HG02885 (cell line): ENCODE measurements around the gene WDR88.
"Not testable (repeated sequence)": the region's sequence is repeated elsewhere in the genome, so short reads cannot be mapped to it uniquely, and the experiment has no call there.

Experiments used
- ATAC-seq: cut with Tn5 transposase; IDR thresholded peaks from one replicate; pipeline ENCODE4 v1.9.1; 2021; ENCODE audit warnings: mild to moderate bottlenecking; ENCODE audit not compliant: unreplicated experiment, poor library complexity

Gene WDR88

GRCh38 chr19:33208371-33208895, 76.5 kb downstream of the WDR88 start:
- no peak for ATAC-seq

GRCh38 chr19:33208904-33209849, 77.3 kb downstream of the WDR88 start:
- ATAC-seq, result no peak

- not testable (repeated sequence) for ATAC-seq
Measured at GRCh38 chr19:33209850-33210230, 77.9 kb downstream of the WDR88 start.

GRCh38 chr19:33210266-33210940, 78.5 kb downstream of the WDR88 start:
- ATAC-seq, result no peak

GRCh38 chr19:33211794-33212435, 80.0 kb downstream of the WDR88 start:
- no peak for ATAC-seq

GRCh38 chr19:33212436-33213172, 80.7 kb downstream of the WDR88 start:
- ATAC-seq, result no peak

GRCh38 chr19:33214596-33214995, 82.7 kb downstream of the WDR88 start:
- ATAC-seq, result no peak

- ATAC-seq, result no peak
Measured at GRCh38 chr19:33215438-33216197, 83.7 kb downstream of the WDR88 start.

- ATAC-seq, result no peak
Measured at GRCh38 chr19:33216198-33216830, 84.4 kb downstream of the WDR88 start.

- no peak for ATAC-seq
Measured at GRCh38 chr19:33217881-33218280, 86.0 kb downstream of the WDR88 start.

- ATAC-seq, result no peak
Measured at GRCh38 chr19:33219261-33219815, 87.4 kb downstream of the WDR88 start.

GRCh38 chr19:33220115-33220514, 88.2 kb downstream of the WDR88 start:
- no peak for ATAC-seq

GRCh38 chr19:33220735-33221134, 88.8 kb downstream of the WDR88 start:
- no peak for ATAC-seq

- no peak for ATAC-seq
Measured at GRCh38 chr19:33221638-33222037, 89.7 kb downstream of the WDR88 start.

GRCh38 chr19:33222255-33222654, 90.3 kb downstream of the WDR88 start:
- ATAC-seq, result not testable (repeated sequence)

- no peak for ATAC-seq
Measured at GRCh38 chr19:33224694-33225457, 93.0 kb downstream of the WDR88 start.
